HCT116 (cell line): Measurements from ENCODE around the gene CTSE. TPM values are rescaled to one million over a fixed set of nuclear protein-coding genes. Genes with fewer than 3 reads are reported as not detected.

Experiments
- ATAC-seq: fragments of 200-7000 bp; cut with Tn5 transposase; 2 replicates; pipeline ENCODE4 v1.9.1; 2020; ENCODE audit warnings: mild to moderate bottlenecking, moderate library complexity
- BruUV-seq: library from RNA; stranded (reverse); fragments of 400-500 nt; replicated peaks from 2 replicates; lab custom pipeline; 2021; lab: Mats Ljungman, UMichigan
- CTCF ChIA-PET: fragments of 300-600 bp; sonication (Branson Sonifier 250); formaldehyde crosslinking; loops from one replicate; lab custom pipeline; 2021; ENCODE audit warnings: antibody characterized with exemption; lab: Charles Lee
- POLR2A ChIA-PET: fragments of 300-600, 350-600 bp; sonication (Branson Sonifier 250); formaldehyde crosslinking; loops from one replicate; lab custom pipeline; 2021; ENCODE audit warnings: antibody characterized with exemption; lab: Charles Lee
- RAD21 ChIA-PET, 2 experiments: fragments of 300-600 bp; sonication (Branson Sonifier 250); formaldehyde crosslinking; loops; one replicate each; lab custom pipeline; 2023; ENCODE audit warnings: low total read pairs in 2 of 2; ENCODE audit not compliant: uncharacterized antibody in 2 of 2, unreplicated experiment in 2 of 2, low non-redundant PET in 1 of 2; lab: Charles Lee
- DNase-seq: peaks from one replicate; pipeline ENCODE4 v3.0.0-alpha.2; 2010; ENCODE audit warnings: low read depth, low spot score
- H2AFZ ChIP-seq: fragments of 200-600 bp; shearing (Covaris generic), sonication (generic); 2 replicates; pipeline ENCODE4 v1.6.1; 2017; ENCODE audit warnings: low read depth, mixed run types, mixed read lengths, antibody characterized with exemption, low read length; ENCODE audit not compliant: poor library complexity, severe bottlenecking
- H3K27ac ChIP-seq: 2 replicates; pipeline ENCODE4 v1.5.1; 2012; ENCODE audit warnings: low read depth, low read length
- H3K27me3 ChIP-seq: fragments of 200-600 bp; sonication (generic); 2 replicates; pipeline ENCODE4 v1.6.1; 2016; ENCODE audit warnings: mixed run types, low read length, mixed read lengths; ENCODE audit not compliant: insufficient read depth
- H3K36me3 ChIP-seq, 2 experiments: fragments of 200-500 bp in 1 of 2; fragments of 200-600 bp in 1 of 2; sonication (Bioruptor generic) in 1 of 2; sonication (generic) in 1 of 2; 2 replicates each; pipeline versions ENCODE4 v1.5.1 to v1.6.1; 2014 to 2016; ENCODE audit warnings: low read length in 2 of 2, inconsistent platforms in 1 of 2, mixed read lengths in 1 of 2, mixed run types in 1 of 2; ENCODE audit not compliant: insufficient read depth in 2 of 2, control insufficient read depth in 1 of 2
- H3K4me1 ChIP-seq, 2 experiments: fragments of 200-600 bp in 1 of 2; sonication (generic) in 1 of 2; 2 replicates each; pipeline versions ENCODE4 v1.5.1 to v1.6.1; 2012 to 2017; ENCODE audit warnings: low read length in 2 of 2, inconsistent platforms in 1 of 2, mild to moderate bottlenecking in 1 of 2, mixed read lengths in 1 of 2, mixed run types in 1 of 2, moderate library complexity in 1 of 2; ENCODE audit not compliant: insufficient read depth in 2 of 2, control insufficient read depth in 1 of 2
- H3K4me2 ChIP-seq: fragments of 200-600 bp; sonication (generic); 2 replicates; pipeline ENCODE4 v1.6.1; 2017; ENCODE audit warnings: mixed run types, low read length, mixed read lengths
- H3K4me3 ChIP-seq, 2 experiments: fragments of 200-600 bp in 1 of 2; sonication (generic) in 1 of 2; replicated peaks in 1 of 2; 2 replicates each; pipeline ENCODE4 v1.5.1; 2011 to 2016; ENCODE audit warnings: low read length in 2 of 2, control low read depth in 1 of 2, low read depth in 1 of 2, mild to moderate bottlenecking in 1 of 2, mixed read lengths in 1 of 2, mixed run types in 1 of 2
- H3K79me2 ChIP-seq: fragments of 200-600 bp; sonication (generic); 2 replicates; pipeline ENCODE4 v1.6.1; 2017; ENCODE audit warnings: mild to moderate bottlenecking, mixed run types, low read length, moderate library complexity, mixed read lengths; ENCODE audit not compliant: insufficient read depth
- H3K9ac ChIP-seq: fragments of 200-600 bp; sonication (generic); 2 replicates; pipeline ENCODE4 v1.6.1; 2016; ENCODE audit warnings: low read length, mixed read lengths
- H3K9me2 ChIP-seq: fragments of 200-600 bp; sonication (generic), shearing (Covaris generic); 2 replicates; pipeline ENCODE4 v1.6.1; 2017; ENCODE audit warnings: mixed run types, mild to moderate bottlenecking, moderate library complexity; ENCODE audit not compliant: insufficient read depth
- H3K9me3 ChIP-seq, 2 experiments: fragments of 200-500 bp in 1 of 2; fragments of 200-600 bp in 1 of 2; sonication (Bioruptor generic) in 1 of 2; sonication (generic) in 1 of 2; 2 replicates each; pipeline ENCODE4 v1.6.1; 2014 to 2017; ENCODE audit warnings: low read length in 2 of 2, mixed read lengths in 2 of 2, inconsistent platforms in 1 of 2, low read depth in 1 of 2, mild to moderate bottlenecking in 1 of 2, mixed run types in 1 of 2, moderate library complexity in 1 of 2; ENCODE audit not compliant: control insufficient read depth in 1 of 2, insufficient read depth in 1 of 2
- H4K20me1 ChIP-seq: fragments of 200-600 bp; sonication (generic), shearing (Covaris generic); 2 replicates; pipeline ENCODE4 v1.6.1; 2017; ENCODE audit warnings: mixed run types, mild to moderate bottlenecking, moderate library complexity; ENCODE audit not compliant: insufficient read depth
- CBX3 ChIP-seq: IDR thresholded peaks from 2 replicates; pipeline ENCODE4 v1.6.1; 2012; ENCODE audit warnings: low read depth
- CEBPB ChIP-seq: IDR thresholded peaks from 2 replicates; pipeline ENCODE4 v1.6.1; 2012; ENCODE audit warnings: low read depth
- EGR1 ChIP-seq: IDR thresholded peaks from 2 replicates; pipeline ENCODE4 v1.6.1; 2012; ENCODE audit warnings: low read depth
- EZH2 ChIP-seq: fragments of 200-600 bp; sonication (generic); IDR thresholded peaks from 2 replicates; pipeline ENCODE4 v1.6.1; 2017; ENCODE audit warnings: antibody characterized with exemption, mixed run types
- EZH2phosphoT487 ChIP-seq: fragments of 200-600 bp; IDR thresholded peaks from 2 replicates; pipeline ENCODE4 v1.6.1; 2018; ENCODE audit warnings: antibody characterized with exemption, borderline replicate concordance
- FOSL1 ChIP-seq: IDR thresholded peaks from 2 replicates; pipeline ENCODE4 v1.6.1; 2012; ENCODE audit warnings: low read depth
- RAD21 ChIP-seq: IDR thresholded peaks from 2 replicates; pipeline ENCODE4 v1.6.1; 2012; ENCODE audit warnings: low read depth, mild to moderate bottlenecking
- SP1 ChIP-seq: IDR thresholded peaks from 2 replicates; pipeline ENCODE4 v1.6.1; 2012; ENCODE audit warnings: low read depth
- TCF7L2 ChIP-seq: IDR thresholded peaks from 2 replicates; pipeline ENCODE4 v1.7.0; 2011; ENCODE audit warnings: borderline replicate concordance, inconsistent platforms; ENCODE audit not compliant: insufficient read depth, insufficient read length; ENCODE audit errors: extremely low read depth
- YY1 ChIP-seq: IDR thresholded peaks from 2 replicates; pipeline ENCODE4 v1.6.1; 2011; ENCODE audit warnings: low read length, low read depth, moderate library complexity, mild to moderate bottlenecking; ENCODE audit not compliant: insufficient replicate concordance; ENCODE audit errors: extremely low read depth
- ZFX ChIP-seq: fragments of 450-650 bp; IDR thresholded peaks from 2 replicates; pipeline ENCODE4 v1.6.1; 2017
- ZNF274 ChIP-seq: fragments of 200-500 bp; sonication (Bioruptor generic); IDR thresholded peaks from 2 replicates; pipeline ENCODE4 v1.6.1; 2014; ENCODE audit warnings: mild to moderate bottlenecking, low read depth, low read length, inconsistent platforms
- intact Hi-C: fragments of 100-400 bp; cut with micrococcal nuclease; formaldehyde crosslinking; loops from 2 replicates; pipeline ENCODE4 v1.10.0; 2022
- total RNA-seq: library from RNA; stranded (reverse); gene quantifications from one replicate; pipeline ENCODE4 v1.2.1, GENCODE V29; 2021; ENCODE audit not compliant: unreplicated experiment
- TF ChIP-seq, protein P1 (sequence below): IDR thresholded peaks from 2 replicates; pipeline ENCODE4 v1.6.1; 2011; ENCODE audit warnings: mild to moderate bottlenecking, low read length, moderate library complexity; ENCODE audit not compliant: insufficient replicate concordance; ENCODE audit errors: extremely low read depth
- TF ChIP-seq, protein P2 (sequence below), 3 experiments: fragments of 200-600 bp in 1 of 3; sonication (generic) in 1 of 3; IDR thresholded peaks in 2 of 3; conservative IDR thresholded peaks in 1 of 3; 2 replicates each; pipeline ENCODE4 v1.5.1; 2012 to 2017; ENCODE audit warnings: low read depth in 2 of 3, low read length in 2 of 3, antibody characterized with exemption in 1 of 3, borderline replicate concordance in 1 of 3, control low read depth in 1 of 3, mild to moderate bottlenecking in 1 of 3, mixed read lengths in 1 of 3, mixed run types in 1 of 3, moderate library complexity in 1 of 3; ENCODE audit not compliant: insufficient read depth in 1 of 3
- TF ChIP-seq, protein P3 (sequence below): IDR thresholded peaks from 2 replicates; pipeline ENCODE4 v1.6.1; 2012
- TF ChIP-seq, protein P4 (sequence below): IDR thresholded peaks from 2 replicates; pipeline ENCODE4 v1.6.1; 2012; ENCODE audit warnings: low read depth

The CTSE gene
- total RNA-seq, 1 experiment from 2014 or later, result 0.12 TPM

DNA sequence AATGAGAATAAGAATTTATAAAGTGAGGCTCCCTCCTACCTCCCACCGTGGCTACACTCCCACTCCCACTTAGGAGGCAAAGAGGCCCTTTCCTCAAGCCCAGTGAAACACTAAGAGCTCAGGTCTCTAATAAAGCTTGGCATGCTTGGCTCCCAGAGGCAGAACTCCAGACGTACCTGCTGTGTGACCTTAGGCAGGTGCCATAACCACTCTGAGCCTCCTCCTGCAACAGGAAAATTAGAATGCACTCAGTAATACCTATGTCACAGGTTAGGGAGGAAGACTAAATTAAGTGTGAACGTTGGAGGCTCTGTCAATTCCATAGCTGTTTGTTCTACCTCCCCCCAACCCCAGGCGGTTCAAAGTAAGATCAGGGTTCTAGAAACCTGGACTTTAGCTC lies 63.9 kb downstream of the CTSE start:
- Histone ChIP-seq H3K4me1 (no peaks in the 10 kb centered on the region), H3K4me2 (no peak overlapping the region), H3K27me3 (peaks cover 32% of the 10 kb centered on the region; the same call in 1 of the 2 replicates), H3K4me3 (no peak overlapping the region)
- CTCF ChIA-PET, result no interaction called here
- TF ChIP-seq TCF7L2 (no peak), SP1 (no peak), EGR1 (no peak), RAD21 (no peak), CEBPB (no peak), YY1 (no peak), FOSL1 (no peak), EZH2 (no peak), EZH2phosphoT487 (no peak), ZNF274 (no peak), ZFX (no peak), CBX3 (no peak)
- TF ChIP-seq, protein P1, sequence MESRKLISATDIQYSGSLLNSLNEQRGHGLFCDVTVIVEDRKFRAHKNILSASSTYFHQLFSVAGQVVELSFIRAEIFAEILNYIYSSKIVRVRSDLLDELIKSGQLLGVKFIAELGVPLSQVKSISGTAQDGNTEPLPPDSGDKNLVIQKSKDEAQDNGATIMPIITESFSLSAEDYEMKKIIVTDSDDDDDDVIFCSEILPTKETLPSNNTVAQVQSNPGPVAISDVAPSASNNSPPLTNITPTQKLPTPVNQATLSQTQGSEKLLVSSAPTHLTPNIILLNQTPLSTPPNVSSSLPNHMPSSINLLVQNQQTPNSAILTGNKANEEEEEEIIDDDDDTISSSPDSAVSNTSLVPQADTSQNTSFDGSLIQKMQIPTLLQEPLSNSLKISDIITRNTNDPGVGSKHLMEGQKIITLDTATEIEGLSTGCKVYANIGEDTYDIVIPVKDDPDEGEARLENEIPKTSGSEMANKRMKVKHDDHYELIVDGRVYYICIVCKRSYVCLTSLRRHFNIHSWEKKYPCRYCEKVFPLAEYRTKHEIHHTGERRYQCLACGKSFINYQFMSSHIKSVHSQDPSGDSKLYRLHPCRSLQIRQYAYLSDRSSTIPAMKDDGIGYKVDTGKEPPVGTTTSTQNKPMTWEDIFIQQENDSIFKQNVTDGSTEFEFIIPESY, result no peak
- TF ChIP-seq, protein P2, sequence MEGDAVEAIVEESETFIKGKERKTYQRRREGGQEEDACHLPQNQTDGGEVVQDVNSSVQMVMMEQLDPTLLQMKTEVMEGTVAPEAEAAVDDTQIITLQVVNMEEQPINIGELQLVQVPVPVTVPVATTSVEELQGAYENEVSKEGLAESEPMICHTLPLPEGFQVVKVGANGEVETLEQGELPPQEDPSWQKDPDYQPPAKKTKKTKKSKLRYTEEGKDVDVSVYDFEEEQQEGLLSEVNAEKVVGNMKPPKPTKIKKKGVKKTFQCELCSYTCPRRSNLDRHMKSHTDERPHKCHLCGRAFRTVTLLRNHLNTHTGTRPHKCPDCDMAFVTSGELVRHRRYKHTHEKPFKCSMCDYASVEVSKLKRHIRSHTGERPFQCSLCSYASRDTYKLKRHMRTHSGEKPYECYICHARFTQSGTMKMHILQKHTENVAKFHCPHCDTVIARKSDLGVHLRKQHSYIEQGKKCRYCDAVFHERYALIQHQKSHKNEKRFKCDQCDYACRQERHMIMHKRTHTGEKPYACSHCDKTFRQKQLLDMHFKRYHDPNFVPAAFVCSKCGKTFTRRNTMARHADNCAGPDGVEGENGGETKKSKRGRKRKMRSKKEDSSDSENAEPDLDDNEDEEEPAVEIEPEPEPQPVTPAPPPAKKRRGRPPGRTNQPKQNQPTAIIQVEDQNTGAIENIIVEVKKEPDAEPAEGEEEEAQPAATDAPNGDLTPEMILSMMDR (IDR thresholded peaks at IDR 0.05 in 2 of 3, conservative IDR thresholded peaks at IDR 0.05 in 1 of 3; ENCODE audit: borderline replicate concordance in 1 of 3, insufficient read depth in 1 of 3, low read depth in 2 of 3, low read length in 2 of 3), result no peak
- TF ChIP-seq, protein P3, sequence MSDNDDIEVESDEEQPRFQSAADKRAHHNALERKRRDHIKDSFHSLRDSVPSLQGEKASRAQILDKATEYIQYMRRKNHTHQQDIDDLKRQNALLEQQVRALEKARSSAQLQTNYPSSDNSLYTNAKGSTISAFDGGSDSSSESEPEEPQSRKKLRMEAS, result no peak
- TF ChIP-seq, protein P4, sequence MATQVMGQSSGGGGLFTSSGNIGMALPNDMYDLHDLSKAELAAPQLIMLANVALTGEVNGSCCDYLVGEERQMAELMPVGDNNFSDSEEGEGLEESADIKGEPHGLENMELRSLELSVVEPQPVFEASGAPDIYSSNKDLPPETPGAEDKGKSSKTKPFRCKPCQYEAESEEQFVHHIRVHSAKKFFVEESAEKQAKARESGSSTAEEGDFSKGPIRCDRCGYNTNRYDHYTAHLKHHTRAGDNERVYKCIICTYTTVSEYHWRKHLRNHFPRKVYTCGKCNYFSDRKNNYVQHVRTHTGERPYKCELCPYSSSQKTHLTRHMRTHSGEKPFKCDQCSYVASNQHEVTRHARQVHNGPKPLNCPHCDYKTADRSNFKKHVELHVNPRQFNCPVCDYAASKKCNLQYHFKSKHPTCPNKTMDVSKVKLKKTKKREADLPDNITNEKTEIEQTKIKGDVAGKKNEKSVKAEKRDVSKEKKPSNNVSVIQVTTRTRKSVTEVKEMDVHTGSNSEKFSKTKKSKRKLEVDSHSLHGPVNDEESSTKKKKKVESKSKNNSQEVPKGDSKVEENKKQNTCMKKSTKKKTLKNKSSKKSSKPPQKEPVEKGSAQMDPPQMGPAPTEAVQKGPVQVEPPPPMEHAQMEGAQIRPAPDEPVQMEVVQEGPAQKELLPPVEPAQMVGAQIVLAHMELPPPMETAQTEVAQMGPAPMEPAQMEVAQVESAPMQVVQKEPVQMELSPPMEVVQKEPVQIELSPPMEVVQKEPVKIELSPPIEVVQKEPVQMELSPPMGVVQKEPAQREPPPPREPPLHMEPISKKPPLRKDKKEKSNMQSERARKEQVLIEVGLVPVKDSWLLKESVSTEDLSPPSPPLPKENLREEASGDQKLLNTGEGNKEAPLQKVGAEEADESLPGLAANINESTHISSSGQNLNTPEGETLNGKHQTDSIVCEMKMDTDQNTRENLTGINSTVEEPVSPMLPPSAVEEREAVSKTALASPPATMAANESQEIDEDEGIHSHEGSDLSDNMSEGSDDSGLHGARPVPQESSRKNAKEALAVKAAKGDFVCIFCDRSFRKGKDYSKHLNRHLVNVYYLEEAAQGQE, result no peak
- TF ChIP-seq, all 23 proteins: peak for 0
- DNase-seq (no peak), ATAC-seq (no peak)
- H3K36me3 ChIP-seq, result no peaks in the 10 kb centered on the region
- H4K20me1 ChIP-seq, result no peaks in the 10 kb centered on the region
- ChIA-PET RAD21 (no interaction called here), POLR2A (no interaction called here)
- no peaks in the 10 kb centered on the region for H3K9me2 ChIP-seq
- BruUV-seq, result no TSS peak
- H3K27ac ChIP-seq, result no peak overlapping the region
- H3K9me3 ChIP-seq, result no peaks in the 10 kb centered on the region
- intact Hi-C loops, result no loop called here
- H3K79me2 ChIP-seq, result no peaks in the 10 kb centered on the region
- no peak overlapping the region for H3K9ac ChIP-seq
- H2AFZ ChIP-seq, result no peak overlapping the region
